Endothelial cell of umbilical vein (primary cell): ENCODE measurements around the gene ZNF385C.

ENCODE experiments used
- CTCF ChIP-seq, 2 donors: IDR thresholded peaks; 1 replicate in 1 of 2; 2 replicates in 1 of 2; pipeline ENCODE4 v1.5.1; 2011; ENCODE audit warnings: low read length in 2 of 2, mild to moderate bottlenecking in 2 of 2, moderate library complexity in 2 of 2, control low read depth in 1 of 2, inconsistent platforms in 1 of 2, low read depth in 1 of 2; ENCODE audit not compliant: insufficient read depth in 1 of 2; ENCODE audit errors: extremely low read depth in 1 of 2
- JUN ChIP-seq: IDR thresholded peaks from 2 replicates; pipeline ENCODE4 v1.6.1; 2011; ENCODE audit warnings: borderline replicate concordance, low read depth; ENCODE audit not compliant: insufficient read length, insufficient read depth

DNA sequence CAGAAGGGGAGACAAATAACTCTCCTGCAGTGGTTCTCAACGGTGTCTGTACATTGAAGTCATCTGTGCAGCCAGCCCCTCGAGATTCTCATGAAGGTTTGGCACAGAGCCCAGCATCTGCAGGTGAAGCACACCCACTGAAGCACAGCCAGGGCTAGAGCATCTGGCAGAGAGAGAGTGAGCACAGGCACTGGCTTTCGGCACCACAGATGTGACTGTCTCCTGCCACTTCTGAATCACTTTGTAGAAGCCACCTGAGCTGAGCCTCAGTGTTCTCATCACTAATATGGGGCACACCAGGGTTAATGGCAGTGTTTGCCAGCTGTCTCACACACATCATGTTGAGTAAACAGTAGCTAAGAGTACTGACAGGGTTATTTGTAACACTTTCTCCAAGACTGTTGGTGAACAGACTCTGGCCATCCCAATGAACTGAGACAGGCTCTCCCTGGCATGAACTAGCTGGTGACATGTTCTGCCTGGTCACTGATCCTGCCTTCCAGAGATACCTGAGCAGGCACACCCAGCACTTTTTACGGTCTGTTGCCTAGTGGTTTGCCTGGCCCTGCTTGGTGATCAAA is 35.3 kb upstream of the ZNF385C start:
- TF ChIP-seq CTCF (IDR thresholded peaks at IDR 0.05; ENCODE audit: extremely low read depth in 1 of 2, insufficient read depth in 1 of 2, low read depth in 1 of 2, low read length in 2 of 2) (no peak), JUN (no peak)
